GM19099 (cell line): ENCODE data around the gene SPR.

Source experiments
- POLR2A ChIP-seq: IDR thresholded peaks from 3 replicates; pipeline ENCODE4 v1.6.1; 2011; ENCODE audit warnings: low read depth; ENCODE audit not compliant: insufficient read length; ENCODE audit errors: extremely low read depth

The SPR gene

GRCh38 chr2:72932045-72932740, 45.0 kb downstream of the SPR start:
- TF ChIP-seq POLR2A, result no peak

- TF ChIP-seq POLR2A, result no peak
Observed at GRCh38 chr2:72932805-72933204, 45.6 kb downstream of the SPR start.

DNA sequence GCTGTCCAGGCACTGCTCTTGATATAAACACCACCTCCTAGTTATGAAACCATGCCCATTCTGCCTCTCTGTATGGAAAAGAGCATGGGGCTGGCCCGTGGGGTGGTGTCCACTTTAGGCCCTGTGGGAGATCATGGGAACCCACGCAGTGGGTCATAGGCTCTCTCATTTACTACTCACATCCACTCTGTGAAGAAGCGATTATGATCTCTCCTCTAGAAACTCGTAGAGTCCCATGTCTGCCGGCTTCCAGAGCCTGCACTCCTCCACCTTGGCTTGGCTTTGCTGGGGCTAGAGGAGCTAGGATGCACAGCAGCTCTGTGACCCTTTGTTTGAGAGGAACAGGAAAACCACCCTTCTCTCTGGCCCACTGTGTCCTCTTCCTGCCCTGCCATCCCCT, 46.0 kb downstream of the SPR start:
- no peak for TF ChIP-seq POLR2A

DNA sequence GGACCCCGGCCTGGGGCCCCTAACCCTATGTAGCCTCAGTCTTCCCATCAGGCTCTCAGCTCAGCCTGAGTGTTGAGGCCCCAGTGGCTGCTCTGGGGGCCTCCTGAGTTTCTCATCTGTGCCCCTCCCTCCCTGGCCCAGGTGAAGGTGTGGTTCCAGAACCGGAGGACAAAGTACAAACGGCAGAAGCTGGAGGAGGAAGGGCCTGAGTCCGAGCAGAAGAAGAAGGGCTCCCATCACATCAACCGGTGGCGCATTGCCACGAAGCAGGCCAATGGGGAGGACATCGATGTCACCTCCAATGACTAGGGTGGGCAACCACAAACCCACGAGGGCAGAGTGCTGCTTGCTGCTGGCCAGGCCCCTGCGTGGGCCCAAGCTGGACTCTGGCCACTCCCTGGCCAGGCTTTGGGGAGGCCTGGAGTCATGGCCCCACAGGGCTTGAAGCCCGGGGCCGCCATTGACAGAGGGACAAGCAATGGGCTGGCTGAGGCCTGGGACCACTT, 46.5 kb downstream of the SPR start:
- TF ChIP-seq POLR2A, result no peak

DNA sequence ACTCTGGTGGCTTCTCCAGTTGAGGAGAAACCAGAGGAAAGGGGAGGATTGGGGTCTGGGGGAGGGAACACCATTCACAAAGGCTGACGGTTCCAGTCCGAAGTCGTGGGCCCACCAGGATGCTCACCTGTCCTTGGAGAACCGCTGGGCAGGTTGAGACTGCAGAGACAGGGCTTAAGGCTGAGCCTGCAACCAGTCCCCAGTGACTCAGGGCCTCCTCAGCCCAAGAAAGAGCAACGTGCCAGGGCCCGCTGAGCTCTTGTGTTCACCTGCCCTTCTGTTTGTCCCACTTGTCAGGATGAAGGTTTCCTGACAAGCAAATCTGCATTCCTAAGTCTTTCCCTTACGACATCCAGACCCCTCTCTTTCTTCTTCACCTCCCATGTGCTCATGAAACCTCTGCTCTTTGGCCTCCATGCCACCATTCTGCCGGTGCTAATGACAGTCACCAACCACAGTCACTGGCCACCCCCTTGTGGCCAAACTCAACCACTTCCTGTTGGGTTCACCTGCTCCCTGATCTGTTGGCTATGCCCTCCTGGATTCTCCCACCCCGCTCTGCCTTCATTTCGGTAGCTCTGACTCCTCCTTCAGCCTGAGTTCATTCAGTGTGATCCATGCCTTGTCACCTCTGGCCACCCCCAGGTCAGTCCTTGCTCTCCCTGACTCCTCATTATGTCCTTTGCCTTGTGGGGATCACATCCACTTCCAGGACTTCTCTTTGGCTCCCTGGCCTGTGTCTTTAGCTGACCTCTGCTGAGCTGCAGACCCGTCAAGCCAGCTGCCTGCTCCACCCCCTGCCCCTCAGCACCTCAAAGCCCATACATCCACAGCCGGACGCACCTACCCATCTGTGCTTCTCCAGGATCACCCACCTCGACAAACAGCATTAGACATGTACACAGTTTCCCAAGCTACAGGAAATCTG, 47.7 kb downstream of the SPR start:
- no peak for TF ChIP-seq POLR2A

DNA sequence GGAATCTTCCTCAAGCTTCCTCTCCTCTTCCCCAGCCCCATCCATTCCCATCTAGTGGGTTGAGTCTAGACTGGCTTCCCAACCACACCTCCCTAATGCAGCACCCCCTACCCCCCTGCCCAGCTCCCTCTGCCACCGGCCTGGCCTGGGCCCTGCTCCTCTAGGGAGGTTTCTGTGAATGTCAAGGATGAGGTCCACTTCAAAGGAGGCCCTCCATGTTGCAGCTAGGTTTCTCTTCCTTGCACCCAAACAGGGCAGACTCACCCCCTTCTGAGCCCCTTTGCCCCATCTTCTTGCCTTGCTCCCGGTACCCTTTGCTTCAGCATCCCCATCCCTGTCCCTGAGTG, 48.4 kb downstream of the SPR start:
- TF ChIP-seq POLR2A, result no peak

GRCh38 chr2:72936660-72937355, 49.6 kb downstream of the SPR start:
- TF ChIP-seq POLR2A, result no peak

- no peak for TF ChIP-seq POLR2A
Observed at GRCh38 chr2:72937356-72937669, 50.1 kb downstream of the SPR start.

DNA sequence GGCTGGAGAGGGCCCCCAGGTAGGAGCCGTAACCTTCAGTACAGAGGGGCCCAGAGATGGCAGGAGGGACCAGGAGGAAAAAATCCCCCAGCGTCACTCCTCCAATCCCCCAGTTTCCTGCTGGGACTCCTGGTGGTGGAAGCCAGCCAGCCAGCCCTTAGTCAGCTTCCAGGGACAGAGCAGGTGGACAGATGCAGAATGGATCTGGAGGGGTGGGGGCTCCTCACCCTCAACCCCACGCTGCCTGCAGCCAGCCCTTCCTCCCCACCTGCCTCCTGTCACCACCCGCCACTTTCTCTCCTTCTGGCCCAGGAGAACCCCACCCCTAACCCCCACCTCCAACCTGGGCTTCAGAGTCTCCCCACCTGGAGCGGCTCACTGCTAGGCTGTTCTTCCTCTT, 51.2 kb downstream of the SPR start:
- TF ChIP-seq POLR2A, result no peak

DNA sequence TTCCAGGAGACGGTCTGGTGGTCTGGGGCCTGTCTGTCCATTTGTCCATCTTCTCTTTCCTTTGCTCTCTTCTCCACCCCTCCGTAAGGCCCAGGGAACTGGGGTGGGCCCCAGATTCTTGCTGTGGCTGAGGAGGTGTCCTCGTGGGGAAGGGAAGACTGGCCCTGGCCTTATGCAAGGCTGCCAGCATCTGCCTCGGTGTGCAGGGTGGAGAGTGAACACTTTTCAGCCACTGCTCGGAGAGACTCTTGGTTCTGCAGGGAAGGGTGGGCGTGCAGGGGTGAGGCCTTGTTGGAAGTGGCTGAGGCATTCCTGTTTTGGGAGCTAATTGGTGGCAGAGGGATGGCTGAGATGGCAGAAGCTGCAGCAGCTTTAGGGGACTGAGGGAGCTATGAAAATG, 53.2 kb downstream of the SPR start:
- TF ChIP-seq POLR2A, result no peak

DNA sequence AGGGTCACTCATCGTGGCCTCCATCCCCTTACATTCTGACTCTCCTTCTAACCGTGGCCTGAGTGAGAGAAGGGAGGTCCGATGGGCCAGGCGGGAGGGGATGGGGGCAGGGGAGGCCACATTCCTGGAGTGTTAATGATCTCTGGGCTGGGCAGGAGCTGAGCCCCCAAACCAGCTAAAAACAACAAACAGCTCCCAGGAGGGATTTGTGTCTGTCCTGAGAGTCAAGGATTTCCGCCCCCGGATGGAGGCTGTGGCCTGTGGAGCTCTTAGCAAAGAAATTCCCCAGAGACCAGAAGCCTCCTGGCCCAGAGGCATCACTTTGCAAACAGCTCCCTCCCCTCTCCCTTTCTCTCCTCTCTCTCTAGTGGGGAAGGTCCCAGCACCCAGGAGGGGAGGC, 53.6 kb downstream of the SPR start:
- no peak for TF ChIP-seq POLR2A
